ENCODE results near the gene MMP24OS.

MMP24OS gene

GRCh38 chr20:35298264-35298663 lies 20.3 kb upstream of the MMP24OS start:
- H3K27me3 ChIP-seq (ENCODE audit: control insufficient read depth in 1 of 2, insufficient read depth in 2 of 2, low read length in 2 of 2) = peaks cover 0 to 2% of the 10 kb centered on the region in 2 donors
- no peak overlapping the region for H3K27ac ChIP-seq (ENCODE audit: low read depth, low read length)
- H3K9ac ChIP-seq (ENCODE audit: low read depth in 1 of 2, low read length in 2 of 2) = no peak overlapping the region
- no peaks in the 10 kb centered on the region for H3K9me3 ChIP-seq (ENCODE audit: control insufficient read depth in 1 of 2, low read length in 2 of 2)
- no peak overlapping the region for H3K4me3 ChIP-seq (ENCODE audit: low read depth in 1 of 2, low read length in 2 of 2)
- H3K36me3 ChIP-seq (ENCODE audit: control insufficient read depth in 1 of 2, insufficient read depth in 2 of 2, low read length in 2 of 2) = peaks cover 0 to 2% of the 10 kb centered on the region in 2 donors
- no peaks in the 10 kb centered on the region for H3K4me1 ChIP-seq (ENCODE audit: control insufficient read depth in 1 of 2, insufficient read depth in 2 of 2, low read length in 2 of 2)

DNA sequence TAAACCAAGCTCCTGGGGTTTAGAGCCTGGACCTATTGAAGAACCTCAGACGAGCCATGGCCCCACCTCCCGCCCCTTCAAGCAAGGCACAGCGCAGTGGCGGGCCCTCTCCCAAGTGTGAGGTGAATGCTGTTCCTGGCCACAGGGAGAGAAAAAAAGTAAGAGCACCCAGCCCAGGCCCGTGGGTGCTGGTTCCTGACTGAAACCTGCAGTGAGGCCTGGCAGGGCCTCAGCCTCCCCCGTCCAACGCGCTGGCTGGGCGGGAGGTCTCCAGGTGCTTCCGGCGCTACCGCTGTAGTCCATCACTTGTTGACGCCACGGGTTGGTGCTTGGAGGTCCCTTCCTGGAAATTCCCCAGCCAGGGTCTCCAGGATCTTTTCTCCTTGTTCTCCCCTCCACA lies 19.8 kb upstream of the MMP24OS start:
- H3K27me3 ChIP-seq (ENCODE audit: control insufficient read depth in 1 of 2, insufficient read depth in 2 of 2, low read length in 2 of 2) = peaks cover 0 to 2% of the 10 kb centered on the region in 2 donors
- no peaks in the 10 kb centered on the region for H3K4me1 ChIP-seq (ENCODE audit: control insufficient read depth in 1 of 2, insufficient read depth in 2 of 2, low read length in 2 of 2)
- no peak overlapping the region for H3K9ac ChIP-seq (ENCODE audit: low read depth in 1 of 2, low read length in 2 of 2)
- no peaks in the 10 kb centered on the region for H3K9me3 ChIP-seq (ENCODE audit: control insufficient read depth in 1 of 2, low read length in 2 of 2)
- H3K27ac ChIP-seq (ENCODE audit: low read depth, low read length) = no peak overlapping the region
- no peaks in the 10 kb centered on the region for H3K36me3 ChIP-seq (ENCODE audit: control insufficient read depth in 1 of 2, insufficient read depth in 2 of 2, low read length in 2 of 2)
- no peak overlapping the region for H3K4me3 ChIP-seq (ENCODE audit: low read depth in 1 of 2, low read length in 2 of 2)

GRCh38 chr20:35297155-35297554 lies 19.2 kb upstream of the MMP24OS start:
- no peaks in the 10 kb centered on the region for H3K4me1 ChIP-seq (ENCODE audit: control insufficient read depth in 1 of 2, insufficient read depth in 2 of 2, low read length in 2 of 2)
- no peaks in the 10 kb centered on the region for H3K9me3 ChIP-seq (ENCODE audit: control insufficient read depth in 1 of 2, low read length in 2 of 2)
- H3K27me3 ChIP-seq (ENCODE audit: control insufficient read depth in 1 of 2, insufficient read depth in 2 of 2, low read length in 2 of 2) = peaks cover 0 to 2% of the 10 kb centered on the region in 2 donors
- no peaks in the 10 kb centered on the region for H3K36me3 ChIP-seq (ENCODE audit: control insufficient read depth in 1 of 2, insufficient read depth in 2 of 2, low read length in 2 of 2)
- no peak overlapping the region for H3K27ac ChIP-seq (ENCODE audit: low read depth, low read length)
- no peak overlapping the region for H3K9ac ChIP-seq (ENCODE audit: low read depth in 1 of 2, low read length in 2 of 2)
- no peak overlapping the region for H3K4me3 ChIP-seq (ENCODE audit: low read depth in 1 of 2, low read length in 2 of 2)

GRCh38 chr20:35296101-35296554 lies 18.2 kb upstream of the MMP24OS start:
- H3K9ac ChIP-seq (ENCODE audit: low read depth in 1 of 2, low read length in 2 of 2) = no peak overlapping the region
- no peak overlapping the region for H3K27ac ChIP-seq (ENCODE audit: low read depth, low read length)
- H3K4me1 ChIP-seq (ENCODE audit: control insufficient read depth in 1 of 2, insufficient read depth in 2 of 2, low read length in 2 of 2) = no peaks in the 10 kb centered on the region
- H3K36me3 ChIP-seq (ENCODE audit: control insufficient read depth in 1 of 2, insufficient read depth in 2 of 2, low read length in 2 of 2) = no peaks in the 10 kb centered on the region
- peaks cover 0 to 2% of the 10 kb centered on the region in 2 donors for H3K27me3 ChIP-seq (ENCODE audit: control insufficient read depth in 1 of 2, insufficient read depth in 2 of 2, low read length in 2 of 2)
- H3K4me3 ChIP-seq (ENCODE audit: low read depth in 1 of 2, low read length in 2 of 2) = no peak overlapping the region
- no peaks in the 10 kb centered on the region for H3K9me3 ChIP-seq (ENCODE audit: control insufficient read depth in 1 of 2, low read length in 2 of 2)

DNA sequence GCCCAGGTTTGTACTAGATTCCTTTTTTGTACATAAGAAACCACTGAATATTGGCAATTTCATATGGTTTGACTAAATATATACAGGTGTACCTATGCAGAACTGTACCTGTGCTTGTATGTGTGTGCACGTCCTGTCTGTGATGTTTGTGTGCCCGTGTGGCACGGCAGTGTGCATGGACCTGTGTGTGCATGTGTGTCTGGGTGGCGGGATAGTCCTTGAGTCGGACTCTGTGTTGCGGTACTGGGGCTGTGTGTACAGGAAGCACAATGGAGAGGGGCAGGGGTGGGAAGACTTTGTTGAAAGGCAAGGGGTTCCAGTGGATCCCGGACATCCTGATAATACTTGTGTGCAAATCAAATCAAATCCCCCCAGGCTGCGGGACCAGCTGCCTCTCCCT lies 17.8 kb upstream of the MMP24OS start:
- no peak overlapping the region for H3K27ac ChIP-seq (ENCODE audit: low read depth, low read length)
- H3K9me3 ChIP-seq (ENCODE audit: control insufficient read depth in 1 of 2, low read length in 2 of 2) = no peaks in the 10 kb centered on the region
- H3K27me3 ChIP-seq (ENCODE audit: control insufficient read depth in 1 of 2, insufficient read depth in 2 of 2, low read length in 2 of 2) = peaks cover 0 to 2% of the 10 kb centered on the region in 2 donors
- no peak overlapping the region for H3K9ac ChIP-seq (ENCODE audit: low read depth in 1 of 2, low read length in 2 of 2)
- no peaks in the 10 kb centered on the region for H3K36me3 ChIP-seq (ENCODE audit: control insufficient read depth in 1 of 2, insufficient read depth in 2 of 2, low read length in 2 of 2)
- H3K4me1 ChIP-seq (ENCODE audit: control insufficient read depth in 1 of 2, insufficient read depth in 2 of 2, low read length in 2 of 2) = no peaks in the 10 kb centered on the region
- H3K4me3 ChIP-seq (ENCODE audit: low read depth in 1 of 2, low read length in 2 of 2) = no peak overlapping the region

- Histone ChIP-seq H3K4me1 (ENCODE audit: control insufficient read depth in 1 of 2, insufficient read depth in 2 of 2, low read length in 2 of 2) (no peaks in the 10 kb centered on the region), H3K36me3 (ENCODE audit: control insufficient read depth in 1 of 2, insufficient read depth in 2 of 2, low read length in 2 of 2) (no peaks in the 10 kb centered on the region), H3K9me3 (ENCODE audit: control insufficient read depth in 1 of 2, low read length in 2 of 2) (no peaks in the 10 kb centered on the region)
These were observed 17.1 kb upstream of the MMP24OS start for GRCh38 chr20:35295058-35295457.

GRCh38 chr20:35294293-35294685 lies 16.4 kb upstream of the MMP24OS start:
- Histone ChIP-seq H3K9me3 (ENCODE audit: control insufficient read depth in 1 of 2, low read length in 2 of 2) (no peaks in the 10 kb centered on the region), H3K9ac (ENCODE audit: low read depth in 1 of 2, low read length in 2 of 2) (no peak overlapping the region), H3K4me1 (ENCODE audit: control insufficient read depth in 1 of 2, insufficient read depth in 2 of 2, low read length in 2 of 2) (no peaks in the 10 kb centered on the region), H3K27me3 (ENCODE audit: control insufficient read depth in 1 of 2, insufficient read depth in 2 of 2, low read length in 2 of 2) (peaks cover 0 to 2% of the 10 kb centered on the region in 2 donors), H3K27ac (ENCODE audit: low read depth, low read length) (no peak overlapping the region), H3K4me3 (ENCODE audit: low read depth in 1 of 2, low read length in 2 of 2) (no peak overlapping the region), H3K36me3 (ENCODE audit: control insufficient read depth in 1 of 2, insufficient read depth in 2 of 2, low read length in 2 of 2) (no peaks in the 10 kb centered on the region)

More at GRCh38 chr20:35295058-35295457, 17.1 kb upstream of the MMP24OS start:
- Histone ChIP-seq H3K4me3 (ENCODE audit: low read depth in 1 of 2, low read length in 2 of 2) (no peak overlapping the region), H3K27me3 (ENCODE audit: control insufficient read depth in 1 of 2, insufficient read depth in 2 of 2, low read length in 2 of 2) (peaks cover 0 to 2% of the 10 kb centered on the region in 2 donors), H3K9ac (ENCODE audit: low read depth in 1 of 2, low read length in 2 of 2) (no peak overlapping the region), H3K27ac (ENCODE audit: low read depth, low read length) (no peak overlapping the region)

DNA sequence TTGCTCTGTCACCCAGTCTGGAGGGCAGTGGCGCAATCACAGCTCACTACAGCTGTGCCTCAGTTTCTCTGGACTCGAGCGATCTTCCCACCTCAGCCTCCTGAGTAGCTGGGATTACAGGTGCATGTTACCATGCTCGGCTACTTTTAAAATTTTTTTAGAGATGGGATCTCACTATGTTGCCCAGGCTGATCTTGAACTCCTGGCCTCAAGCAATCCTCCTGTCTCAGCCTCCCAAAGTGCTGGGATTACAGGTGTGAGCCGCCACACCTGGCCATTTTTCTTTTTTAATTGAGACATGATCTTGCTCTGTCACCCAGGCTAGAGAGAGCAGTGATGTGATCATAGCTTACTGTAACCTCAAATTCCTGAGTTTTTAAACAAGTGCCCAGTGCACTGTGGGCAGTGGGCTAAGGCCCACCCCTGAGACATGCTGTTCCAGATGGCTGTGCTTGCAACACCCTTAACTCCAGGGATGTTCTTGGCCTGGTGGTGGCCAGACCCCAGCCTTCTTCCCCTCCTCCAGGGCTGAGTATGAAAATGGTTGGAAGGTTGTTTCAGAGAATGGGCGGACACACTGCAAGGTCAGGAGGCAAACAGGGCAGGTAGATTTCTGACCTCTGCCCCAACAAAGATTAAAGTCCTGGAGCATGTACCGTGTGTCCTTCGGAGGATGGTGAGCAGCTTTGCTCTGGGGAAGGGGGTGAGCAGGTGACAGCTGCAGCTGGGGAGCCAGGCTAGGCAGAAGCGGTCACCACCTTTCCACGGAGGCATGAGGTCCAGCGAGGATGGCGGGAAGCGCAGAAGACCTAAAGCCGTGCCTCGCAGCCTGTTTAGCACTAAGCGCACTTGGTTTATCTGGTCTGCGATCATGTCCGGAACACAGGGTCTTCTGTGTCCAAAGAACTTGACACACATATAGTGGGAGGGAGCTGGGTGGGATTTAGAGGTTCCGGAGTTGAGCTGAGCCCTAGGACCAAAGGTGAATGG lies 15.7 kb upstream of the MMP24OS start:
- Histone ChIP-seq H3K9ac (ENCODE audit: low read depth in 1 of 2, low read length in 2 of 2) (no peak overlapping the region), H3K36me3 (ENCODE audit: control insufficient read depth in 1 of 2, insufficient read depth in 2 of 2, low read length in 2 of 2) (no peaks in the 10 kb centered on the region), H3K4me1 (ENCODE audit: control insufficient read depth in 1 of 2, insufficient read depth in 2 of 2, low read length in 2 of 2) (no peaks in the 10 kb centered on the region), H3K4me3 (ENCODE audit: low read depth in 1 of 2, low read length in 2 of 2) (no peak overlapping the region), H3K9me3 (ENCODE audit: control insufficient read depth in 1 of 2, low read length in 2 of 2) (no peaks in the 10 kb centered on the region), H3K27me3 (ENCODE audit: control insufficient read depth in 1 of 2, insufficient read depth in 2 of 2, low read length in 2 of 2) (peaks cover 0 to 2% of the 10 kb centered on the region in 2 donors), H3K27ac (ENCODE audit: low read depth, low read length) (no peak overlapping the region)

DNA sequence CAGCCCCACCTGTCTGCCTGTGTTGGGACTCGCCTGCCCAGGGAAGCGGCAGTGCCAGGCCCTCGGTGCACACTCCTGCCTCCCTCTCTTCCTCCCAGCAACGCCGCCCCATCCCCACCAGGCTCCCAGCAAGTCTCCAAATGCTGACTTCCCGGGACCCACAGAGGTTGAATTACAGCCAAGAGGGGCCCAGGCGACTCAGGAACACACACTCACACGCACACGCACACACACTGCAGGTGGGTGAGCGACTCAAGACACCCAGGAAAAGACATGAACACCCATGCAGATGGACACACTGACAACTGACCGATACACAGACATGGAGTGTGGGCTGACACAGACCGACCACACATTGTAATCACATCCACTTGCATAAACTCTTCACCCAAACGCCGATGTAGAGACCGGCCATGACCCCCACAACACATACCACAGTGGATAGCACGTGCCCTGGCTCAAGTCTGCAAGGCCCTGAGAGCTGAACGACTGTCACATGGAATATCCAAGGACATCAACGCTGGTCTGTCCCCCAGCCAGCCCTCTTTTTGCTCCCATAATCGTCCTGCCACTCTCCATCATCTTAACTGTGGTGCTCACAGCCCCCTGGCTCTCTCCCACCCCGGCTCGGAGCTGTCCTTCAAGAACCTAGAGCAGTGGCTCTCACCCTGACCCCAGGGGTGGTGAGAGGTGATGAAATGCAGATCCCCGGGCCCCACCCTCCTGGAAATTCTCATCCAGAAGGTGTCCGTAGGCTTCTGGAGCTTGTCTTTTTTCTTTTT lies 14.8 kb upstream of the MMP24OS start:
- Histone ChIP-seq H3K4me1 (ENCODE audit: control insufficient read depth in 1 of 2, insufficient read depth in 2 of 2, low read length in 2 of 2) (no peaks in the 10 kb centered on the region), H3K36me3 (ENCODE audit: control insufficient read depth in 1 of 2, insufficient read depth in 2 of 2, low read length in 2 of 2) (no peaks in the 10 kb centered on the region), H3K9me3 (ENCODE audit: control insufficient read depth in 1 of 2, low read length in 2 of 2) (no peaks in the 10 kb centered on the region), H3K27ac (ENCODE audit: low read depth, low read length) (no peak overlapping the region), H3K9ac (ENCODE audit: low read depth in 1 of 2, low read length in 2 of 2) (no peak overlapping the region), H3K27me3 (ENCODE audit: control insufficient read depth in 1 of 2, insufficient read depth in 2 of 2, low read length in 2 of 2) (peaks cover 0 to 2% of the 10 kb centered on the region in 2 donors), H3K4me3 (ENCODE audit: low read depth in 1 of 2, low read length in 2 of 2) (no peak overlapping the region)
